HG02571 (cell line): ENCODE results near the gene RNF130.
A peak's percentile ranks its signal among the peaks of the same experiment; 100 is the strongest.

Experiments
- ATAC-seq: cut with Tn5 transposase; IDR thresholded peaks from one replicate; pipeline ENCODE4 v1.9.1; 2021; ENCODE audit warnings: mild to moderate bottlenecking, moderate library complexity; ENCODE audit not compliant: unreplicated experiment

RNF130 gene, protein sequence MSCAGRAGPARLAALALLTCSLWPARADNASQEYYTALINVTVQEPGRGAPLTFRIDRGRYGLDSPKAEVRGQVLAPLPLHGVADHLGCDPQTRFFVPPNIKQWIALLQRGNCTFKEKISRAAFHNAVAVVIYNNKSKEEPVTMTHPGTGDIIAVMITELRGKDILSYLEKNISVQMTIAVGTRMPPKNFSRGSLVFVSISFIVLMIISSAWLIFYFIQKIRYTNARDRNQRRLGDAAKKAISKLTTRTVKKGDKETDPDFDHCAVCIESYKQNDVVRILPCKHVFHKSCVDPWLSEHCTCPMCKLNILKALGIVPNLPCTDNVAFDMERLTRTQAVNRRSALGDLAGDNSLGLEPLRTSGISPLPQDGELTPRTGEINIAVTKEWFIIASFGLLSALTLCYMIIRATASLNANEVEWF

GRCh38 chr5:180071531-180072255 is at the start of gene RNF130:
Gene RNF130, minus strand, starts transcription at chr5:180071759. Its CDS starts 57 bp downstream, at chr5:180071702.
- ATAC-seq, result peak; percentile 56

DNA sequence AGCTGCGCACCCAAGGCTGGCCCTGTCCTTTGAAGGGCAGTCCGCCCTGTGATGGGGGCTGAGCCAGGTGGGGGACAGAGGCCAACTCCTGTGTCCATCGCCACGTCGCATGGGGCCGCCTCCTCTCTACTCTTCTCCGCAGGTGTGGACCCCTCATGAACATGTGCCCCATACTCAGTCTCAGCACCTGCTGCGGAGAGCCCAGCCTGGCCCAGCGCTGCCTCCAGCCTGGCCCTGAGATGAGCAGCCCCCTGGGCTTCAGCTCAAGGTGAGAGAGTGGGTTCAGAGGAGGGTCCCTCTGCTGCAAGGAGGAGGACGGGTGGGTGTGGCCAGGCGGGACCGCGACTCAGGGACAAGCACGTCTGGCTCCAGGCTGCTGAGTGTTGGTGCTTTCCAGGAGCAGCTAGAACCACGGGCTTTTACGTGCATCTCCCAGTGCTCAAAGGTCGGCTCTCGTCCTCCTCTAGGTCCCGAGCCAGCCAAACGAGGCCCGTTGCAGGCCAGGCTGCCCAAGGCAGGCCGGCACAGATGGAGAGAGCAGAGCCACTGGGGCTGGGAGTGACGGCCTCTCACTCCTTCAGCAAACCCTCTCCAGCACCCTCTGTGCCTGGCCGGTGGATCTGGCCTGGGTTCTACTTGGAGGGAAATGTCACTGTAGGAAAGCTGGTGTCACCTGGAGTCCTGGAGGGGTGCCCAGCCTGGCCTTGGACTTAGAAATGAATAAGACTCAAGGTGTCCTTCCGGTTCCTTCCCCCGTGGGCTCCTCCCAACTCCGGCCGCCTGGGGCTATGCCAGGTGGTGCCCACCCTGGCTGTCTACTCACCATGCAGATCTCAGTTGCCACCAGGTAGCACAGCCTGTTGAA is 48.9 kb upstream of the RNF130 start:
- ATAC-seq, result no peak

GRCh38 chr5:180119903-180120236 is 48.3 kb upstream of the RNF130 start:
- ATAC-seq, result no peak

DNA sequence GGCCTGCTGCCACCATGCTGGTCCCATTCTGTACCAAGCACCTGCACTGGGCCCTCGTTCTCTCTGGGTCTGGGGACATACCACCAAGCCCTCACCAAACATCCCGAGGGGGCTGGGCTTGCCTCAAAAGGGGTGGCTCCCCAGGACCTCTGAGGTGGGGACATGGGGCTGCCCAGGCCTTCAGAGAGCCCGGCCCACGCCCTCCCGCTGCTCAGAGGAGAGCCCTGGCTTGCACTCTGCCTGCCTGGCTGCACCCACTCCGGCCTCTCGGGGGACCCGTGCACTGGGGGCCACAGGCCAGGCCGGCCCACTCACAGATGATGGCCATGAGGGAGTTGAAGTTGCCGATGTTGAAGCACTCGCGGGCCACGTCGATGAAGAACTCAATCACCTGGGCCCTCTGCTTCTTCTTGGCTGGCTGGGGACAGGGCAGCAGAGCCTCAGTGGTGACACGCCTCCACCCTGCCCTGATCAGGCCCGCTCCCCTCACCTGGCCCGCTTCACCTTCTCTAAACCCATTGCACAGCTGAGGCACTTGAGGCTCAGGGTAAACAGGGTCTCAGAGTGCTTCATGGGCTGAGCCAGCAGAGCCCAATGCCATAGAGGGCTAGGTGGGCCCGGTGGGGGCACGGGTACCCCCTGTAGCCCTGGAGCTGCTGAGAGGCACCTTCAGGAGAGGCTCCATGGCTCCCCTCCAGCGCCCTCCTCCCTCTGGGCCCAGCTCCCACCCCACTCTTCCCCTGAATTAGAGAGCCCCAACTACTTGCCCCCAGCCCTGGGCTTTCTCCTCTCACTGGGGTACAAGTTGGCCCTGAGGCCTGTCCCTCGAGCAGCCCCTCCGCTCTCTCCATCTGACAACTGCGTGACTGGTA is 47.7 kb upstream of the RNF130 start:
- ATAC-seq, result no peak

GRCh38 chr5:180118391-180118791 is 46.8 kb upstream of the RNF130 start:
- no peak for ATAC-seq

DNA sequence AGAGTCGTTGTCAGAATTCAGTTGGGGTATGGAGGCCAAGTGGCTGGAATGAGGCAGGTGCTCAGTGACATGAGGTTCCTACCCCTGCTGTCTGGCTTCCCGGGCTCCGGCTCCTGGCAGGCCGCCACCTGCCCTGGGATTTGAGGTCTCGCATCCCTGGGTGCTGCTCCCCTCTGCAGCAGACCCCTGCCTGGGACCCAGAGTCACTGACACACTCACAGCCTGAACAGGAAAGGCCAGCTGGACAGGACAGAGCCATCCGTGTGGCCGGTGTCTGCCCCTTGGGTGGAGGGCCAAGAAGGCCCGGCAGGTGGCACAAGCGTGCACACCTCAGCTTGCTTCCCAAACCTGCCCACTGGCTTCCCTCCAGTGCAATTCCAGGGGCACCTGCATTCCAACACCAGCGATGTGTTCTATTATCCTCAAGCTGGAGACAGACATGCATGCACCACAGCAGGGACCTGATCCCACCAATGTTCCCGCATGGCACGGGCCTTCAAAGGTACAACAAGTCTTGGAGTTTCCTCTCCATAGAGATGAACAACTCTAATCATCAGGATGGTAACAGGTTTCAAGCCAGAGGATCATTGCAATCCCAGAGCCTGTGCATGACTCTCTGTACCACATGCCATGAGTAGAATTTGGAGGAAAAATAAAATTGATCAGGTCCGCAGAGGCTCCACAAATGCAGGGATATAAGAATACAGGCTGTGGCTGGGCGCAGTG is 45.6 kb upstream of the RNF130 start:
- no peak for ATAC-seq

DNA sequence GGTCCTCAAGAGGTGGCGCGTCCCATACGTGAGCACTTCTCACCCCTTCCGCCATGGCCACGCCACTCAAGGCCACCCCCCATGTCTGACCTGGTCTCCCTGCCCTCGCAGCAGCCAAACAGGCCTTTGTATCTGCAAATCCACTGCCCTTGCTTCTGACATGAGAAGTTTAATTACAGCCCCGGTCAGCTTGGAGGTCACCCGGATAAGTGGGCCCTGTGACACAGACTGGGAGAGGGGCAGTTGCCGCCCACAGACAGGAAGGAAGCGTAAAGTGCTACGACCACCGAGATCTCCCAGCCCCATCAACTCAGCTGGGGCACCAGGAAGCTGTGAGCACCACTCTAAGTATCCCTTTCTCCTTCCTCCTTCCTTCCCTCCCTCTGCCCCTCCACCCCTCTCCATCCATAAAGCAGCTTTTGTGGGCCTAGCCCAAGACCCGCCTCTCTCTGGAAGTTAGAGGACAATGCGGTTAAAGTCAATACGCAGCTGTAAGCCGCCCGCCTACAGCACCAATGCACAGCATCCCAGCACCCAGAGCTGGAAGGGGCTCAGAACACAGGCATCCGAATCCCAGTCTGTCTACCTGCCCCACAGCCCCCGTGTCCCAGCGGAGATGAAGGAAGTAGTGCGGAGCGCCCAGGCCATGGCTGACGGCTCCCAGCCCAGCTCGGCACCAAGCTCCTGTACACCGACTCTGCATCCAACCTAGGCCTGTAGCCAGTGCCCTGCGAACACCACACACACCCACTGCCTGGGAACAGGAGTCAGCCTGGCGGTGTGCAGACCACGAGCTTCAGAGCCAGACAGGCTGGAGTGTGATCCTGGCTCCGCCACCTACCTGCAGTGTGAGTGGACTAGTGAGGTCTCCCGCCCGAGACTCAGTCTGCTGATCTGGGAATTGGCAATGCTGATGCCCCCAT is 44.8 kb upstream of the RNF130 start:
- no peak for ATAC-seq

GRCh38 chr5:180115326-180116076 is 43.9 kb upstream of the RNF130 start:
- no peak for ATAC-seq

DNA sequence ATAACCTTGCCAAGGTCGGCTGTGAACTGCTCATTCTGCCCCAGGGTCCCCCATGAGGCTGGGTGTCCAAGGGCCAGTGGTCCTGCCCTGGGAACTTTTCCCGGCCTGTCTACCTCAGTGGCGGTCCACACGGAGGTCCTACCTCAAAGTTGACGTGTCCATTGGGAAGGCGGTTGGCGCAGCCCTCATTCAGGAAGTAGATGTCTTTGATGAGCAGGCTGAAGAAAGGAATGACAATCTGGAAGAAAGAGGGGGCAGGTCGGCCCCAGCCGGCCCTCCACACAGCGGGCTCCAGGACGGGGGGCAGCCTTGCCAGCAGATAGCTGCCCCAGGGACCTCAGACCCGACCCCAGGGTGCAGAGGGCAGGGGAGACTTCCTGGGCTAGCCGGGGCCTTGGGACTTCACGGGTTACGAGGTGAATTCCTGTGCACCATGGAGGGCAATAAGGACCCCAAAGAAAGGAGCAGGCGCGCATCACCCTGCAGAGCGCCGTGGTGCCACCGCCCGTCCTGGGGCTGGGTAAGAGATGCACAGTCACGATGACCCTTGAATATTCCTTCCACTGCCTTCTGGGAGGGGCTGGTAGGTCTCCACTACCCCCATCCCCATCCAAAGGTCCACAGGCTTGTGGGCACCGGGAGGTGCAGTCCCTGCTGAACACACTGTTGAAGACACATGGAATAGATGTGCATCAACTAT is 42.9 kb upstream of the RNF130 start:
- no peak for ATAC-seq

GRCh38 chr5:180113660-180114303 is 42.2 kb upstream of the RNF130 start:
- ATAC-seq, result no peak

DNA sequence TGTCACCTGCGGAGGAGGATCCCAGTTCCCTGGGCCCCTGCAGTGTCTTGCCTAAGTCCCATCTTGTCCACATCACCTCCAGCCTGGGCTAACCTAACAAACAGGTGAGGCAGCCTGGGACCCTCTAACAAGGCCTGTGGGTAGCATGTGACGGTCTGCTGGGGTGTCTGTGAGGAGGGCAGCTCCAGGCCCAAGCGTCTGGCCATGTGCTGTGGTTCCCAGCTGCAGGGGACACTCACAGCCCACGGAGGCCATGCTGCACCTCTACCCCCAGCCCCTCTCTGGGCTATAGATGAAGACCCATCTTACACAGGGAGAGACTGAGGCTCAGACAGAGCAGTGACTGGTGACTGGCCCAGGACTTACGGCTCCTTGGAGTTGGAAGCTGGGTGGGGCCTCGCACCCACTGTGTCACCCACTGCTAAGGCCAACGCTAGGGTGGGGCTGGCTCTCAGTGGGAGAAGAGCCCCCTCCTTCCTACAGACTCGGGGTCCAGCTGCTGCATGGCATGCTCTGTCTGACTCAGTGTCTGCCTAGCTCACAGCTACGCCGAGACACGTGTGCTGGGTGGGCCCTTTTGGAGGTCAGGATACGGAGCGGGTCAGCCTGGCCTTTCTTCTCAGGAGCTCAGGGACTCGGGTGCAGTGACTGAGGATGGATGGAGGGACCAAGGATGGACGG is 40.8 kb upstream of the RNF130 start:
- ATAC-seq, result no peak

DNA sequence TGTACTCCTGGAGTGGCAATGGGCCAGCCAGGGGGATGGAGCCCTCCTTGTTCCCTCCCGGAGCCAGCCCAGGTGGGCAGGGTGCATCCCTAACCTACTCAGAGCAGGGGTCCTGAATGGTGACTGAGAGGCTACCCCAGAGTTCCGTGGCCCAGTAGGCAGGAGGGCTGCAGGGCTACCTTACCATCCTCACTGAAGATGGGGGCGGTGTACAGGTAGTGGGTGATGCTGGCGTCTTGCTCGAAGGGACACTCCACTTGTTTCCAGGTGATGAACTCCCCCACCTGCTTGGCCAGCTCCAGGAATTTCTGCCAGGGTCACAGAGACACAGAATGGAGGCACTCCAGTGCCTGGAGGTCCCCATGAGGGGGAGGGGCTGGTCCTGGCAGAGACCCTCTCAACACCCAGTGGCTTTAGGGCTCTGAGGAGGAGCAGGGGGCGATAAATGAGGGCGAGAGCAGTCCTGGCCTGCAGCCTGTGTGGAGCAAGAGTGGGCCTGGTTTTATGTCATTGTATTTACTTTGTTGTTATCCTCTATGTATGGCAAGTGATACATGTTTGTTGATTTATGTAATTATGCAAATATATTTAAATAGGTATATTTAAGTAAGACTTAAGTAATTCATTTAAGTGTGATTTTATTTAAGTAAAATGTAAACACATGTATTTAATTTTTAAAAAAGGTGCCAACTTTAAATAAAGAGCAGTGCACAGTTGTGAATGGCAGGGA is 39.9 kb upstream of the RNF130 start:
- no peak for ATAC-seq

DNA sequence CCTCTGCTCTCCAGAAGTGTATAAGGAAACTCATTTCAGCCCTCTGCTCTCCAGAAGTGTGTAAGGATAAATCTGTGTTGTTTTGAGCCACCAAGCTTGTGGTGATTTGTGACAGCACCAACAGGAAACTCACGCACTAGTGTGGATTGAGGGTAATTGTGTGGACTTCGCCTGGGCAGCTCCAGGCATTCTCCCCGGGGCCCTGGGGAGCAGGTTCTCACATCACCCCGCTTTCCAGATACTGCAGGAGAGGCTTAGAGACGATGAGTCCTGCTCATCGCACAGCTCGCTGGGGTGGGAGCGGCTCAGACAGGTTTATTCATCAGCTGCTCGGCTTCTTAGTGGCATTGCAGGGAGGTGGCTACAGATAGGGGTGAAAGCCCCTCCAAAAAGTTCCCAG is 38.4 kb upstream of the RNF130 start:
- no peak for ATAC-seq

DNA sequence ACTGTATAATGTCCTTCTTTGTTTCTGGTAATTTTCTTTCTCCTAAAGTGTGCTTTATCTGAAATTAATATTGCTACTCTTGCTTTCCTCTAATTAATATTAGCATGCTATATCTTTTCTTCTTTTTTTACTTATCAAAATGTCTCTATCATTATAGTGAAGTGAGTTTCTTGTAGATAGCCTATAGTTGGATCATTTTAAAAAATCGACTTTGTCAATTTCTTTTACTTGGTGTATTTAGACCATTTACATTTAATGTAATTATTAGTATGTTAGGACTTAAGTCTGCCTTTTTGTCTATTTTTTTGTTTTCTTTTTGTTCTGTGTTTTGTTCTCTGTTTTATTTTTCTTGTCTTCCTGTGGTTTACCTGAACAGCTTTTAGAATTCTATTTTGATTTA is 35.4 kb upstream of the RNF130 start:
- no peak for ATAC-seq

DNA sequence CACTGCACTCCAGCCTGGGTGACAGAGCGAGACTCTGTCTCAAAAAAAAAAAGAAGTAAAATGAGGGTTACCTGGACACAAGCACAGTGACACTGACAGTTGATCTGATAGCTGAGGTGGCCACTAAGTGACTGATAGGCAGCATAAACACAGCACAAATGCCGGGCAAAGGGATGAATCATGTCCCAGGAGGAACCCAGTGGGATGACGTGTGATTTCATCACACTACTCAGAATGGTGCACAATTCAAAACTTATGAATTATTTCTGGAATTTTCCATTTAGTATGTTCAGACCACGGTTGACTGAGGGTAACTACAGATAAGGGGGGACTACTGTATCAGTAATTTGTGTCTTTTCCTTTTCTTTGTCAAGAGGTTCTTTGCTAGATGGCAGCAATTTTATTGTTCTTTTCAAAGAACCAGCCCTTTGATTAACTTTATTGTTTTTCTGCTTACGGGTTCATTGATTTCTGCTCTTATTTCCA is 34.3 kb upstream of the RNF130 start:
- no peak for ATAC-seq

GRCh38 chr5:180104168-180104530 is 32.6 kb upstream of the RNF130 start:
- no peak for ATAC-seq
